Activated CD8-positive, alpha-beta memory T cell treated with anti-CD3 and anti-CD28 coated beads for 1 hour (primary cell): ENCODE measurements around the gene PDLIM1.
"Not testable (repeated sequence)": the region's sequence is repeated elsewhere in the genome, so short reads cannot be mapped to it uniquely, and the experiment has no call there.

Source experiments
- DNase-seq, 2 donors: peaks; one replicate each; pipeline ENCODE4 v3.0.0-alpha.2; 2020; ENCODE audit warnings: low read depth in 1 of 2; ENCODE audit errors: extremely low read depth in 1 of 2

Gene PDLIM1

DNA sequence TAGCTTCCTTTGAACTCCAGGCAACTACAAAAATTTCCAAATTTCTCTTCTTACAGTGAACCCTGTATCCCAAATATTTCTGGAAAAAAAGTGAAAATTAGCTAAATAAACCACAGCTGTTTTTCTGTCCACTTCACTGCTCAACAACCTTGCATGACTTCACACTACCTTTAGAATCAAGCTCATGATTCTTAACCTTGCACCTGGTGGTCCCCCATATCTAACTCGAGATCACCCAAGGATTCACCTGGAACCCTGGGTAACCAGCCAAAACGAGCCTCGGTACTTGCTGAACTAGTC lies 47.5 kb downstream of the PDLIM1 start:
- DNase-seq: no peak

DNA sequence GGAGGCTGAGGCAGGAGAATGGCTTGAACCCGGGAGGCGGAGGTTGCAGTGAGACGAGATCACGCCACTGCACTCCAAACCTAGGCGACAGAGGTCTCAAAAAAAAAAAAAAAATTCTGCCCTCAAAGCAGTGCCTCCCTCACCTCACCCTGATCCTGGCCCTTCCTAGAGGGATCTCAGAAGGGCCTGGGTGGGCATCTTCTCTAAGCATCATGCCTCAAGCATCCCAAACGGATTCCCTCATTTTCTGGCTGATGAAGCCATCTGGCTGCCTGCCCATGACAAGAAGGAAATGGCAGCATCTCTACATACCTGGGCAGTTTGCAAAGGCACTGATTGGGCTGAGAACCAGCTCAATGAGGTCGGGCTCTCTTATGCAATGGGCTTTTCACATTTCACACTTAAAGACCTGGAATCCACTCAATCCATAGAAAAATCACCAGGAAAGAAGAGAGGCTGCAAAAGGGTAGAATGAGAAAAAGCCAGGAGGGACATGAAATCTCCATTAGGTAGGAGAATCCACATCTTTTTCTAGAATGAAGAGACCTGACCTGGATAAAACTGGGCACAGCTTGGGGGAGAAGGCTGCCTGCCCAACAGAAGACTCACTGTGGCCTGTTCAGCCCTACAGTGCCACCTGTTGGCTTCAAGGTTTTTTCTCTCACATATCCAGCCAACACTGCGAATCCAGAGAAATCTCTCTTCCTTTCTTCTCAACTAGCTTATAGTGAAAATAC lies 48.1 kb downstream of the PDLIM1 start:
- DNase-seq: no peak

DNA sequence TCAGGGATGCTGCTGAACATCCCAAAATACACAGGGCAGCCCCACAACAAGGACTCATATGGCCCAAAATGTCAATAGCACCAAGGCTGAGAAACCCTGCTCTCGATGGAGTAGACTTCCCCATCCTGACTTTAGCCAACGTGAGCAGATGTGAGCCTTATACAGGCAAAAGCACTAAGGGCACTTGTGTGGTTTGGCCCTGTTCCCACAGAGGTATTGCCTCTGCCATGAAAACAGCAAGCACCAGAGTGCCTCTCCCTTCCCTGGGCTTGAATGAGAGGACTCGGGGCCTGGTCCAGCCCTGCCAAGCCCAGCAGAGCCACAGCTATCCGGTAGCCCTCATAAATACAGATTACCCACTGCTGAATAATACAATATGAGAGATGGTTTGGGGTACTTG lies 49.3 kb downstream of the PDLIM1 start:
- no peak for DNase-seq

DNA sequence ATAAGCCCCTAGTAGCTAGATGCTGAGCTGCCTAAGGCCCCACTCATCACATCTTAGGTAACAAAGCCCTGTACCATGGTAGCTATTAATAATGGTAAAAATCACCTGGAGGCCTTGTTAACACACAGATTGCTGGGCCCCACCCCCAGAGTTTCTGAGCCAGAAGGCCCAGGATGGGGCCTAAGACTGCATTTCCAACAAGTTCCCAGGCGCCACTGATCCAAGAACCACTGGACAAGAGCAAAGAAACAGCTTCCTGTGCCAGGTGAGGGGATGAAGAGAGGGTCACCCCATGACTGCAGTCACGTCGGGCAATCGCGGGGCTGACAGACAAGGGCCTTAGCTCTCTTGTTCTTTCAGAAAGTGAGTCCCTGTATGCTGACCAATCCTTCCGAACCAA lies 50.0 kb downstream of the PDLIM1 start:
- DNase-seq: no peak

DNA sequence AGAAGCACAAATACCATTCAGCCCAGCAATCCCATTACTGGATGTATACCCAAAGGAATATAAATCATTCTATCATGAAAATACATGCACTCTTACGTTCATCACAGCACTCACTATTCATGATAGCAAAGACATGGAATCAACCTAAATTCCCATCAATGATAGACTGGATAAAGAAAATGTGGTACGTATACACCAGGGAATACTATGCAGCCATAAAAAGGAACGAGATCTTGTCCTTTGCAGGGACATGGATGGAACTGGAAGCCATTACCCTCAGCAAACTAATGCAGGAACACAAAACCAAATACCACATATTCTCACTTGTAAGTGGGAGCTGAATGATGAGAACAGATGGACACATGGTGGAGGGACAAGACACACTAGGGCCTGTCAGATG lies 50.7 kb downstream of the PDLIM1 start:
- DNase-seq: not testable (repeated sequence)

DNA sequence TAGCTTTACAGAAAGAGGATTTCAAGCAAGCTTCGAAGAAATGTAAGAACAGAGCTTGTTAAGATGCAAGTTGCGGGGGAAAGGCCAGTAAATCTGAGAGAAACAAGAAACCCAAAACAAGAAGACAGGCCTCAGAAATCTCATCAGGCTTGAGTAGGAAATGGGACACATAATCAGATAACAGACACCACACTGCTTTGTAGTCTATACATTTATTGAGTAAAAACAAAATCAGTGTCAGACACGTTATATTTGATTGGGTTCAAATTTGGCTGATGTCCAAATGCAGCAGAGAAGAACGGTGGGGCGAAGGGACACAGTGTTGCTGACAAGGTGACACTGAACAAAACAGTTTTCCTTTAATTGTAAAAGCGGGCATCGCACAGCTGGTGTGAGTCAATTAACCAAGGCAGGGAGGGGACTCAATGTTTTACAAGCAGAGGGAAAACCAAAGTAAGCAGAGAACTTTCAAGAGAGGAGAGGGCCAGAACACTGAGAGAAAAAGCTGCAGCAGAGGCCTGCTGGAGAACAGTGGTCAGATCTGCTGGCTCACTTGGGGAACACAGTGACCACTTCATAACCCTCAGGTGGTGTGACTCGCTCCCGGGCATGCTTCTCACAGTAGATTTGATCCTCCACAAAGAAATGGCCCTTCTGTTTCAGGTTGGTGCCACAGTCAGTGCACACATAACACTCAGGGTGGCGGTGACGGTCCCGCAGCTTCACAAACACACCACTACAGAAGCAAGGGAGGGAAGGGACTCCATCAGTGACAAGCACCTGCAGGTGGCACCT lies 53.2 kb downstream of the PDLIM1 start:
- DNase-seq: no peak

DNA sequence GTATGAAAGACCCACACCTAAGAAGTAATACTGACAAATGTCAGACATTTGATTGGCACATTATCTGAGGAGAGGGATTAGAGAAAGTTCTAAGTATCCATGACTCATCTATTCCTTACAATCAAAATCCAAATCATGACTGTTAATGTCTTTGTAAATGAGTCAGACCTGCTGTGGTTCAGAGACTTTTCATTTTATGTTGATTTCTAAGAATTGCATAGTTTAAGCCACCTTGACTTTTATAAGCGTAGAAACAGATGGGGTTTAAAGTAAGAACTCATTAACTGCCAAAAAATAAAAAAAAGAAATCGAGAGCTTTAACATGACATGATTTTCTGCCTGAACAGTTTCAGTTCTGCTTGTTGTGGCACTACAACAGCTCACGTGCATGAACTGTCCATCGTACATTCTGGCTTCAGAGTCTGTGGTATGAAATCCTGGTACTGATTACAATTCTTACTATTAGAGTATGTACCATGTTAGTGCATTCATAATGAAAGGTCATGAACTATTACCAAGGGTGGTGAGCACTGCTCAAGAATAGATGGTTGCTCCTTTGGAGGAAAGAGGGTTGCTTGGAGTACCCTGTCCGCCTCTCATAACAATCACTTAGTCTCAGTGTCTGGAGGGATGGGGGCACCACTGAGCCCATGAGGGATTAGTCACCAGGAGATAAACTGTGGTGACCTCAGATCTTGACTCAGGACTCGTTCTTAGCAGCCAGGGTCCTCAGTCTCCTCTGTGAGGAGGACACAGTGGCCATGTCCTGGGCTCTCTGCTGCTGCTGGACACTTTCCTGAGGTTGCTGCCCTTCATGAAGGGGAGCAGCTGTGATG lies 54.5 kb downstream of the PDLIM1 start:
- DNase-seq: no peak

DNA sequence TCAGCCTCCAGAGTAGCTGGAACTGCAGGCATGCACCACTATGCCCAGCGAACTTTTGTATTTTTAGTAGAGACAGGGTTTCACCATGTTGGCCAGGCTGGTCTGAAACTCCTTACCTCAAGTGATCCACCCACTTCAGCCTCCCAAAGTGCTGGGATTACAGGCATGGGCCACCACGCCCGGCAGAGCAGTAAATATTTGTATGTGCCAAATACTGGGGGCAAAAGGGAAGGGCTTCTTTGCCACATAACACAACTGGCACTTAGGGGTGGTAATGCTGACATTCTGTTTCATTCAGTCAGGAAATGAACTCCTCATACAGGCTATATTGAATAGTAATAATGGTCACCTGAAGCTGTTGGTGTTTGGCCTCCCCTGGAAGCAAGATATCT lies 55.1 kb downstream of the PDLIM1 start:
- DNase-seq: no peak

DNA sequence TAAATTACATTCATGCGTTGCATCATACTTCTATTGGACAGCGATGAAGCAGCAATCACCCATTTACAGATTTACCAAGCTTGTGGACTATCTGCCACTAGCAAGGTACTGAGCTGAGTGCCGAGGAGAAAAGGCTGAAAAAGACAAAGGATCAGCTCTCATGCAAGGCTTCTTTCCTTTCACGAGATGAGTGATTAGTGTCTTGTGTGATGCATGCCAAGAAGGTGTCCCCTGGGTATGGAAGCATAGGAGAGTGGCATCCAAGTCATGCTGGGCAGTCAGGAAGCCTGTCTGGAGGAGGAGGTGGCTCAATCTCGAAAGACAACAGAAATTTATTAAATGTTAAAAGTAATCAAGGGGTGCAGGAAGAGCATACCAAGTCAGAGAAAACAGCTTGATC lies 55.9 kb downstream of the PDLIM1 start:
- no peak for DNase-seq

DNA sequence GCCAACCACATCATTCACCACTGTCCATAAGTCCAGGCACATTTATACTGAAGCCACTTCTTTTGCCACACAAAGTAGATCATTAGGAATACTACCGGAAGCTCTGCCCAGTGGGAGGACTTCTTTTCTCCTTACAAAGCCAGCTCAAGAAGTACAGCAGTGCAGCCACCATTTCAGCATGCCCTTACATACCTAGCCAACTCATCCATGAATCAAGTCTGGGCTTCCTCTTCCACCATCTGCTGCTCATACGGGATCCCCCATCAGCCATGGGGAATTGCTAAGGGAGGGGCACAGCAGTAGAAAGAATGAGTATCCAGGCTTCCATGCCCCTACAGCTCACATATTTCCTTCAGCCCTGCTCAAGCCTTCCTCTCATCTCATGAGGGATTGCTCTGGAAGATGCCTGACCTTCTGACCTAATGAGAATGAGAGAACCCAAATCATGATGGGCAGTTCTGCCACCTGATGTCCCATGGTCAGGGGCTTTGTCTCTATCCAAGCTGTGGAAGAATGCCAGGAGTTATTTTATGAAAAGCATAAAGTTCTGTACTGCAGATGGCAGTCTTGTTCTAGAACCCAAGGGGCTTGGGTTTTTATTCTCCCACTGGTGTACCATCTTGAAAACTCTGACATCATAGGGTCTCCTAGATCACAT lies 57.3 kb downstream of the PDLIM1 start:
- DNase-seq: no peak

DNA sequence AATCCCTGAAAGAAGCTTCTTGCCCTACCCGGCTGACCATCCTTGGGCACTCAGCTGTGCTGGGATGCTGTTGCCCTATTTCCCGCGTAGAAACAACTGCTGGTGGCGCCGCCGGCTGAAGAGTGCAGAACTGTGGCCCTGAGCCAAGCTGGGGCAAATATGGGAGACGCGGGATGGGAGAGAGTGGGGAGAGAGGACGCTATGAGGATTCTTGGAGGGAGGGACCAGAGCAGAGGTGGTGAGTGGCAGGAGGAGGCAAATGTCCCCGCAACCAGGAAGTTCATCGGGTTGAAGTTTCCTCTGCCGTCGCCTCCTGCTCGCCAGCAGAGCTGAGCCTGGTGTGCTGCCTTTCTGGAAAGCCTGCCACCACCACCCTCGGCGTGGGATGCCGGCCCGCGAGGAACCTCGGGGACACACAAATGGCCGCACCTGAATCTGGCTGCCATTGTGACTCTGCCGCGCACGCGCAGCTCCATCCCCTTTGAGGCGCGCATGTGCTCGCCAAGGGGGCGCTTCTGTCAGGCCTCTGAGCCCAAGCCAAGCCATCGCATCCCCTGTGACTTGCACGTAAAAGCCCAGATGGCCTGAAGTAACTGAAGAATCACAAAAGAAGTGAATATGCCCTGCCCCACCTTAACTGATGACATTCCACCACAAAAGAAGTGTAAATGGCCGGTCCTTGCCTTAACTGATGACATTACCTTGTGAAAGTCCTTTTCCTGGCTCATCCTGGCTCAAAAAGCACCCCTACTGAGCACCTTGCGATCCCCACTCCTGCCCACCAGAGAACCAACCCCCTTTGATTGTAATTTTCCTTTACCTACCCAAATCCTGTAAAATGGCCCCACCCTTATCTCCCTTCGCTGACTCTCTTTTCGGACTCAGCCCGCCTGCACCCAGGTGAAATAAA lies 59.9 kb downstream of the PDLIM1 start:
- peak; percentile 13 to 23 for DNase-seq

DNA sequence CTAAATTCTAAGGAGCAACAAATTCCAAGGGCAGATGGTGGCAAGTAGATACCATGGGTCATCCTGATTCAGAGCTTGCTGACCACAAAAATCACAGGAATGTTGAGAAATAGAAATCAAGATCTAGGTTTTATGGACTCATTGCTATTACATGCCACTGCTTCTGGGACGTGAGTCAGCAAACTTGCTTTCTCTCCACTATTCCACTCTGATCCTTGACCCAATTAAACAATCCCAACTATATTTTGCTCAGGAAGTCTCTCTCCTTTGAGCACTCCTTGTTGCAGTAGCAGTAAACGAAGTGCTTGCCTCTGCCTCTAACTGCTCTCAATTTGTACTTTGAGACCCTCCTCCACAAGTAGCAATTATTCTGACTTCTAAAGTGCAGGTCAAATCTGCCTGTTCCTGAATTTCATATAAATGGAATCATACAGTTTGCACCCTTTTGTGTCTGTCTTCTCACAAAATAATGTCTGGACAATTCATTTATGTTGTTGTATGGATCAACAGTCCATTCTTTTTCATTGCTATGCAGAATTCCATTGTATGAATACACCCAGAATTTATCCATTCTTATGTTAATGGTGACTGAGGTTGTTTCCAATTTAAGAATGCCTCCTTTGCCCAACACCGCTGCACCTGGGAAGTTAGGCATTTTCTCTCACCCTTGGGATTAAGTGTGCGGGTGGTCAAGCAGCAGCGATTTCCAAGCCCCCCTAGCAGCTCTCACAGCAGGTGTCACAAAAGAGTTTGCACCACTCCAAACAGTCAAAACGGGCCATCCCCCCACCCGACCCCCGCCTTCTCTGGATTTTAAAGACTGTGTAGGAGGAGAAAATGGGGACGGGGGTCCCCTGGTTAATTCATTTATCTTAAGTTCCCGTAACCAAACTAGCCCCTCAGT lies 60.8 kb downstream of the PDLIM1 start:
- DNase-seq: no peak

DNA sequence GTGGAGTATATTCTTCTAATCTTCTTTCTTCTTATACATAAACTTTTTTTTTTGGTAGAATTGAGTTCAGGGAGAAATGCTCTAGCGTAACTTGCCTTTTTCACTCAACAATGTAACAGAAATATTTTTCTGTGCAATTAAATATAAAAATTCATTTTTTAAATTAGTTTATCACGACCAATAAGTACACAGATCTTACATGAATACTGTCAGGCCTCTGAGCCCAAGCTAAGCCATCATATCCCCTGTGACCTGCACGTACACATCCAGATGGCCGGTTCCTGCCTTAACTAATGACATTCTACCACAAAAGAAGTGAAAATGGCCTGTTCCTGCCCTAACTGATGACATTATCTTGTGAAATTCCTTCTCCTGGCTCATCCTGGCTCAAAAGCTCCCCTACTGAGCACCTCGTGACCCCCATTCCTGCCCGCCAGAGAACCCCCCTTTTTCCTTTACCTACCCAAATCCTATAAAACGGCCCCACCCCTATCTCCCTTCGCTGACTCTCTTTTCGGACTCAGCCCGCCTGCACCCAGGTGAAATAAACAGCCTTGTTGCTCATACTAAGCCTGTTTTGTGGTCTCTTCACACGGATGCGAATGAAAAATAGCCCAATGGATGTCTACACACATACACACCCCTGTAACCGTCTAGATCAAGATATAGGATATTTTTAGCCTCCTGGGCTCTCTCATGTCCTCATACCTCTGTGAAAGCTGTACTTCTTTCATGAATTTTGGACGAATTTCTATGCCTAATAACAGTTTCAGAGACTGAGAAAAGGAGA lies 61.7 kb downstream of the PDLIM1 start:
- DNase-seq: not testable (repeated sequence)

DNA sequence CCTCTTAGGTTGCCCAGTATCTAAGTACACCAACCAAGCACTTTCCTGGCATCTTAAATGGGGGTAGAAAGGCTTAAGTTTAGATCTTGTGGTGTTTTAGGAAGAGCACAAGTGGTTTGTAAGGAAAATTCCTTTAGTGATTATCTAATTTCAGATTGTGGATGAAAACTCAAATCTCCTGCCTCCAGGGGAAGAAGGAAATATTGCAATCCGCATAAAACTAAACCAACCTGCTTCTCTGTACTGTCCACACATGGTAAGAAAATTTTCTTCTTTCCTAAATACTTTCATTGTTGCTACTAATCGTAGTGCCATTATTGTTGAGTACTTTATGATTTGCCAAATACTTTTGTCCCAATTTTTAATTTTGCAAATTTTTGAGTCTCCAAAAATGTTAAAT lies 65.7 kb downstream of the PDLIM1 start:
- DNase-seq: no peak

DNA sequence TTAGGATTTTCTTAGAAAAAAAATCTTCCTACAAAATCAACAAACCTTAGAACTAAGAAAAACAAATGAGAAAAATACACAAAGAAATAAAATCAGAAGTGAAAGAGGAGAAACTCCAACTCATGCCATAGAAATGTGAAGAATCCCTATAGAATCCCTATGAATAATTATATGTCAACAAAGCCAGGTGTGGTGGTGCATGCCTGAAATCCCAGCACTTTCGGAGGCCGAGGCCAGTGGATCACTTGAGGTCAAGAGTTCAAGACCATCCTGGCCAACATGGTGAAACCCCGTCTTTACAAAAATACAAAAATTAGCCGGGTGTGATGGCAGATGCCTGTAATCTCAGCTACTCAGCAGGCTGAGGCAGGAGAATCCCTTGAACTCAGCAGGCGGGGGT lies 69.7 kb downstream of the PDLIM1 start:
- DNase-seq: no peak

DNA sequence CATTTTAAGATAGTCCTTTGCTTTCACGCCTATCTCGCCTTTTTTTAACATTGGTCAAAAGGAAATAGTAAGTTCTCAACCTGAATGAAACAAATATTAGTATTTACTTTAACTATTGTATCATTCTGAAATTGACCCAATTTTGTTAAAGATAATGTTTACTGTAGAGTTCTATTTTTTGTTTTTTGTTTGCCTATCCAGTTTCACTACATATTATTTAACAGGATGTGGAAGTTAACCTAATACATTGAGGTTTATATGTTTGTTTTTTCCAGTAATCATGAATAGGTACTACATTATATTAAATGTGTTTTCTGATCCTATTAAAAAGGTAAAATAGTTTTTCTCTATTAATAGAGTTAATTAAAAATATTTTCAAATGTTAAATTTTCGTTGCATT lies 70.3 kb downstream of the PDLIM1 start:
- DNase-seq: no peak

DNA sequence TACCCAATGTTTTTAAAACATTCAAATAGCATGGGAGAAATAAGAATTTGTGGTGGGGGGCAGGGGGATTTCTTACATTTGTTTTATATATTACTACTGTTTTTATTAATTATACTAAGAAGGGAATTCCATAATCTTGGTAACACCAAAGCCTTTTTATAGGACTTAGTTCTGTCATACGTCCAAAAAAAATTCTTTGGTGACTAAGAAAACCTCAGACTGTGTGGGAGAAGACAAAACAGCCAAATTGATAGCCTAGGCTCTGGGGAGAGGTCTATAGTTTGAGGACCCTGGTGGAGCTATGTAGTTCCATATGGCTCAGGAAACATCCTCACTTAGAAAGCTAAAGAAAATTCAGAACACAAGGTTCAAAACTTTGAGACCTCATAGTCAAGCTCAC lies 73.3 kb downstream of the PDLIM1 start:
- DNase-seq: no peak

DNA sequence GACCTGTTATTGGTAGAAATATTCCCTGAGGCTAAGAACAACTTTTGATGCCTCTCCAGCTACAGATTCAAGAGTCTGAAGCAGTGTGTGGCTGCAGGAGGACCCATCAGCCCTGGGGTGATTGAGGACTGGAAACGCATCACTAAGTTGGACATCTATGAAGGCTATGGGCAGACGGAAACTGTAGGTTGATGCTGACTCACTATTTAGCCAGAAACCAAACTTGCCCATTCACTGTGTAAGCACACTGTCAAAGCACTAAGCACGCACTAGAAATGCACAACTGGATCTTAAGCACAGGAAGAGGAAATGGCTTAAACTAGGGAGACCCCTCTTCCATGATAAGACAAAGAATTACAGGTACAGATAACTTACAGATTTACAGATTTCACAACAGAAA lies 76.0 kb downstream of the PDLIM1 start:
- DNase-seq: no peak
